ENCODE results near the gene KIF16B. TPM values are rescaled to one million over a fixed set of nuclear protein-coding genes. Genes with fewer than 3 reads are reported as not detected.
A peak's percentile ranks its signal among the peaks of the same experiment; 100 is the strongest.

The KIF16B gene
- total and polyA plus RNA-seq, 2 experiments from 2014 or later: 9.3 to 21.8 TPM

- Histone ChIP-seq H3K27ac (no peak overlapping the region), H3K27me3 (no peaks in the 10 kb centered on the region), H3K36me3 (replicated peaks; ENCODE audit: insufficient read depth, low read depth) (no peaks in the 10 kb centered on the region), H3K79me2 (no peaks in the 10 kb centered on the region), H3K4me2 (no peak overlapping the region), H3K4me3 (no peak overlapping the region), H3K9me2 (replicated peaks; ENCODE audit: insufficient read depth) (no peaks in the 10 kb centered on the region), H3K4me1 (ENCODE audit: insufficient read depth) (no peaks in the 10 kb centered on the region), H3K9me3 (ENCODE audit: low read depth) (peaks cover 18% of the 10 kb centered on the region), H4K20me1 (ENCODE audit: insufficient read depth, poor library complexity, severe bottlenecking) (no peaks in the 10 kb centered on the region), H2AFZ (no peak overlapping the region)
- DNase-seq (ENCODE audit: low spot score): no peak
- TF ChIP-seq, protein P1, sequence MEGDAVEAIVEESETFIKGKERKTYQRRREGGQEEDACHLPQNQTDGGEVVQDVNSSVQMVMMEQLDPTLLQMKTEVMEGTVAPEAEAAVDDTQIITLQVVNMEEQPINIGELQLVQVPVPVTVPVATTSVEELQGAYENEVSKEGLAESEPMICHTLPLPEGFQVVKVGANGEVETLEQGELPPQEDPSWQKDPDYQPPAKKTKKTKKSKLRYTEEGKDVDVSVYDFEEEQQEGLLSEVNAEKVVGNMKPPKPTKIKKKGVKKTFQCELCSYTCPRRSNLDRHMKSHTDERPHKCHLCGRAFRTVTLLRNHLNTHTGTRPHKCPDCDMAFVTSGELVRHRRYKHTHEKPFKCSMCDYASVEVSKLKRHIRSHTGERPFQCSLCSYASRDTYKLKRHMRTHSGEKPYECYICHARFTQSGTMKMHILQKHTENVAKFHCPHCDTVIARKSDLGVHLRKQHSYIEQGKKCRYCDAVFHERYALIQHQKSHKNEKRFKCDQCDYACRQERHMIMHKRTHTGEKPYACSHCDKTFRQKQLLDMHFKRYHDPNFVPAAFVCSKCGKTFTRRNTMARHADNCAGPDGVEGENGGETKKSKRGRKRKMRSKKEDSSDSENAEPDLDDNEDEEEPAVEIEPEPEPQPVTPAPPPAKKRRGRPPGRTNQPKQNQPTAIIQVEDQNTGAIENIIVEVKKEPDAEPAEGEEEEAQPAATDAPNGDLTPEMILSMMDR (IDR thresholded peaks at IDR 0.05; ENCODE audit: poor library complexity): no peak
- TF ChIP-seq EZH2phosphoT487 (IDR thresholded peaks at IDR 0.05; ENCODE audit: low read depth, severe bottlenecking, unreplicated experiment): no peak
- no peak for TF ChIP-seq EZH2 (IDR thresholded peaks at IDR 0.05; ENCODE audit: borderline replicate concordance)
- 93% methylated on average over 6 of the region's 6 CpGs for WGBS (ENCODE audit: low lambda C conversion rate, missing lambda C conversion rate)
These were observed 273.4 kb downstream of the KIF16B start for GRCh38 chr20:16299897-16300296.

DNA sequence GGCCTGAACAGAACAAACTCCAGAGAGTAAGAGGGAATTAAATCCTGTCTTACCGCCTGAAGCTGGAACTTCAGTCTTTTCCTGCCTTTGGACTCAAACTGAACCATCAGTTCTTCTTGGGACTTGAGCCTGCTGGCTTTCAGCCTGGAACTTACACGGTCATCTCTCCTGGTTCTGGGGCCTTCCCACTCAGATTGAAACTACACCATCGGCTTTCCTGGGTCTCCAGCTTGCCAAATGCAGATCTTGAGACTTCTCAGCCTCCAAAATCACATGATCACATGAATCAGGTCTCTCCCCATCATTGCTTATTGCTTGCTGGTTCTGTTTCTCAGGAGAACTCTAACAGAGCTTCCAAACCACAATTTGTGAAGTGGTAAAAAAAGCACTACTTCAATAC, 276.3 kb downstream of the KIF16B start:
- Histone ChIP-seq H3K4me3 (no peak overlapping the region), H3K36me3 (replicated peaks; ENCODE audit: insufficient read depth, low read depth) (no peaks in the 10 kb centered on the region), H4K20me1 (ENCODE audit: insufficient read depth, poor library complexity, severe bottlenecking) (no peaks in the 10 kb centered on the region), H3K4me1 (ENCODE audit: insufficient read depth) (no peaks in the 10 kb centered on the region), H3K27me3 (no peaks in the 10 kb centered on the region), H3K79me2 (no peaks in the 10 kb centered on the region), H3K27ac (no peak overlapping the region), H2AFZ (no peak overlapping the region), H3K4me2 (no peak overlapping the region), H3K9me2 (replicated peaks; ENCODE audit: insufficient read depth) (no peaks in the 10 kb centered on the region), H3K9me3 (ENCODE audit: low read depth) (peaks cover under 1% of the 10 kb centered on the region)
- WGBS (ENCODE audit: low lambda C conversion rate, missing lambda C conversion rate): 94% methylated on average over 3 of the region's 3 CpGs
- TF ChIP-seq EZH2phosphoT487 (IDR thresholded peaks at IDR 0.05; ENCODE audit: low read depth, severe bottlenecking, unreplicated experiment): no peak
- TF ChIP-seq, protein P1 (IDR thresholded peaks at IDR 0.05; ENCODE audit: poor library complexity): no peak
- TF ChIP-seq EZH2 (IDR thresholded peaks at IDR 0.05; ENCODE audit: borderline replicate concordance): no peak
- no peak for DNase-seq (ENCODE audit: low spot score)

GRCh38 chr20:16295534-16295933, 277.7 kb downstream of the KIF16B start:
- no peak overlapping the region for H2AFZ ChIP-seq
- no peaks in the 10 kb centered on the region for H3K27me3 ChIP-seq
- 87% methylated on average over 5 of the region's 5 CpGs for WGBS (ENCODE audit: low lambda C conversion rate, missing lambda C conversion rate)
- H3K27ac ChIP-seq: no peak overlapping the region
- TF ChIP-seq, protein P1 (IDR thresholded peaks at IDR 0.05; ENCODE audit: poor library complexity): no peak
- TF ChIP-seq EZH2 (IDR thresholded peaks at IDR 0.05; ENCODE audit: borderline replicate concordance): no peak
- TF ChIP-seq EZH2phosphoT487 (IDR thresholded peaks at IDR 0.05; ENCODE audit: low read depth, severe bottlenecking, unreplicated experiment): no peak
- no peaks in the 10 kb centered on the region for H3K36me3 ChIP-seq (replicated peaks; ENCODE audit: insufficient read depth, low read depth)
- no peaks in the 10 kb centered on the region for H3K9me2 ChIP-seq (replicated peaks; ENCODE audit: insufficient read depth)
- H4K20me1 ChIP-seq (ENCODE audit: insufficient read depth, poor library complexity, severe bottlenecking): no peaks in the 10 kb centered on the region
- no peaks in the 10 kb centered on the region for H3K79me2 ChIP-seq
- no peak overlapping the region for H3K4me2 ChIP-seq
- peak; percentile 19 for DNase-seq (ENCODE audit: low spot score)
- H3K4me1 ChIP-seq (ENCODE audit: insufficient read depth): no peaks in the 10 kb centered on the region
- no peak overlapping the region for H3K4me3 ChIP-seq
- H3K9me3 ChIP-seq (ENCODE audit: low read depth): no peaks in the 10 kb centered on the region

DNA sequence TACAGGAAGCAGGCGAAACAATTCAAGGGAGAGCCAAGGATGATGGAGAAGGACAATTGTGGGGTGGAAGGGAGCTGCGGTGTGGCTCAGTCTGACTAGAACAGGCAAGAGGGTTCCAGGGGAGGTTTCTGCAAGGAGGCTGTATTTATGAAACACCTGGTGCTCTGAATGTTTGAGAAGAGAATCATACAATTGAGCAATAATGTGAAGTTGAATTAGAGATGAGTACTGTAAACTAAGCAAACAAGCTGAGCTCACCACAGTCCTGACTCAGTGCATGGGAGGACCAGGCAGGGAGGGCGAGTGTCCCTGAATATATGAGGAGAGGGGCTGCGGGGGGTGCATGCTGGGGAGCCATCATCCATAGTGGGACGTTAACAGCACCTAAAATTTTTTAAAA, 279.7 kb downstream of the KIF16B start:
- H3K27me3 ChIP-seq: no peaks in the 10 kb centered on the region
- no peak overlapping the region for H3K4me3 ChIP-seq
- H3K9me2 ChIP-seq (replicated peaks; ENCODE audit: insufficient read depth): no peaks in the 10 kb centered on the region
- 74% methylated on average over 5 of the region's 5 CpGs for WGBS (ENCODE audit: low lambda C conversion rate, missing lambda C conversion rate)
- no peaks in the 10 kb centered on the region for H4K20me1 ChIP-seq (ENCODE audit: insufficient read depth, poor library complexity, severe bottlenecking)
- H2AFZ ChIP-seq: no peak overlapping the region
- H3K27ac ChIP-seq: no peak overlapping the region
- TF ChIP-seq, protein P1 (IDR thresholded peaks at IDR 0.05; ENCODE audit: poor library complexity): no peak
- TF ChIP-seq EZH2phosphoT487 (IDR thresholded peaks at IDR 0.05; ENCODE audit: low read depth, severe bottlenecking, unreplicated experiment): no peak
- no peaks in the 10 kb centered on the region for H3K79me2 ChIP-seq
- no peaks in the 10 kb centered on the region for H3K4me1 ChIP-seq (ENCODE audit: insufficient read depth)
- H3K36me3 ChIP-seq (replicated peaks; ENCODE audit: insufficient read depth, low read depth): no peaks in the 10 kb centered on the region
- no peak overlapping the region for H3K4me2 ChIP-seq
- no peaks in the 10 kb centered on the region for H3K9me3 ChIP-seq (ENCODE audit: low read depth)
- DNase-seq (ENCODE audit: low spot score): no peak

Data from hepatocyte (in vitro differentiated cells).